Epithelial cell of esophagus (primary cell): ENCODE results near the gene EIF4B.
A peak's percentile ranks its signal among the peaks of the same experiment; 100 is the strongest.
"Not testable (repeated sequence)": the region's sequence is repeated elsewhere in the genome, so short reads cannot be mapped to it uniquely, and the experiment has no call there.

Source experiments
- DNase-seq: peaks from one replicate; pipeline ENCODE4 v3.0.0; 2010; ENCODE audit warnings: low read depth
- H3K4me3 ChIP-seq: 2 replicates; pipeline ENCODE4 v1.5.1; 2011; ENCODE audit warnings: mild to moderate bottlenecking, low read length, control low read depth
- CTCF ChIP-seq: IDR thresholded peaks from 2 replicates; pipeline ENCODE4 v1.5.1; 2011; ENCODE audit warnings: low read depth, mild to moderate bottlenecking, low read length, control low read depth, inconsistent platforms; ENCODE audit not compliant: insufficient read depth; ENCODE audit errors: missing control alignments

EIF4B gene

GRCh38 chr12:52993558-52993869 lies 12.7 kb upstream of the EIF4B start:
- TF ChIP-seq CTCF = no peak
- H3K4me3 ChIP-seq = no peak overlapping the region
- no peak for DNase-seq

GRCh38 chr12:53004178-53004577 lies 2.1 kb upstream of the EIF4B start:
- peak; percentile 53 for DNase-seq
- no peak for TF ChIP-seq CTCF
- no peak overlapping the region for H3K4me3 ChIP-seq

- peak; percentile 15 for DNase-seq
- no peak for TF ChIP-seq CTCF
- H3K4me3 ChIP-seq = no peak overlapping the region
Observed at GRCh38 chr12:53004582-53004981, 1.7 kb upstream of the EIF4B start.

- no peak for DNase-seq
- no peak for TF ChIP-seq CTCF
- H3K4me3 ChIP-seq = peak overlapping the region; percentile 78
Observed at GRCh38 chr12:53005215-53005985, 856 bp upstream of the EIF4B start.

GRCh38 chr12:53006810-53007309 lies 604 bp downstream of the EIF4B start:
- DNase-seq = peak; percentile 65
- TF ChIP-seq CTCF = no peak

GRCh38 chr12:53007343-53007742 lies 1.1 kb downstream of the EIF4B start:
- peak overlapping the region; percentile 100 for H3K4me3 ChIP-seq
- DNase-seq = no peak
- no peak for TF ChIP-seq CTCF

More at GRCh38 chr12:53006810-53007309, 604 bp downstream of the EIF4B start:
- peak overlapping the region; percentile 100 for H3K4me3 ChIP-seq

GRCh38 chr12:53008760-53009159 lies 2.5 kb downstream of the EIF4B start:
- H3K4me3 ChIP-seq, DNase-seq: not testable (repeated sequence)

- no peak overlapping the region for H3K4me3 ChIP-seq
- no peak for TF ChIP-seq CTCF
- DNase-seq = no peak
Observed at GRCh38 chr12:53010955-53011354, 4.7 kb downstream of the EIF4B start.
